ENCODE data around the gene ZNF174. TPM values are rescaled to one million over a fixed set of nuclear protein-coding genes. Genes with fewer than 3 reads are reported as not detected.

ZNF174 gene
- total RNA-seq, 1 donor: 11.2 TPM

Other genes with a start within 250 kb of the ZNF174 start
- gene OR1F1, start 213.0 kb upstream of the ZNF174 start, total RNA-seq: 0.36 TPM in 1 of 2 replicates, not detected in the other
- 11.5 and 11.6 TPM in 2 replicates for gene ZNF200, start 166.1 kb upstream of the ZNF174 start, total RNA-seq
- under 0.01 TPM in 1 of 2 replicates, not detected in the other for gene MEFV, start 144.6 kb upstream of the ZNF174 start, total RNA-seq
- 55.7 and 65.1 TPM in 2 replicates for gene ZNF263, start 117.7 kb upstream of the ZNF174 start, total RNA-seq
- gene TIGD7, start 95.8 kb upstream of the ZNF174 start, total RNA-seq: 3.8 and 6.5 TPM in 2 replicates
- gene ZNF75A, start 95.7 kb upstream of the ZNF174 start, total RNA-seq: 21.8 and 26.1 TPM in 2 replicates
- gene OR2C1, start 45.3 kb upstream of the ZNF174 start, total RNA-seq: 0.29 TPM in 1 of 2 replicates, not detected in the other
- 13.6 and 14.8 TPM in 2 replicates for gene ZSCAN32, start 211 bp upstream of the ZNF174 start, total RNA-seq
- 2.9 TPM in 2 replicates for gene ZNF597, start 42.3 kb downstream of the ZNF174 start, total RNA-seq
- 19.7 and 27.5 TPM in 2 replicates for gene NAA60, start 42.5 kb downstream of the ZNF174 start, total RNA-seq
- not detected in 2 replicates for gene C16orf90, start 94.3 kb downstream of the ZNF174 start, total RNA-seq
- gene CLUAP1, start 99.8 kb downstream of the ZNF174 start, total RNA-seq: 17.0 and 18.6 TPM in 2 replicates
- under 0.01 and 0.29 TPM in 2 replicates for gene NLRC3, start 176.2 kb downstream of the ZNF174 start, total RNA-seq
- 4.0 and 4.7 TPM in 2 replicates for gene SLX4, start 210.4 kb downstream of the ZNF174 start, total RNA-seq